ENCODE results near the gene SF3A1.

The SF3A1 gene

GRCh38 chr22:30282616-30283046, 74.1 kb downstream of the SF3A1 start:
- H3K9me2 ChIP-seq (replicated peaks; ENCODE audit: insufficient read depth, low read length): no peaks in the 10 kb centered on the region
- H3K9ac ChIP-seq (ENCODE audit: low read length): no peak overlapping the region
- H3K4me3 ChIP-seq (ENCODE audit: low read length): no peak overlapping the region
- DNase-seq: no peak
- H3K9me3 ChIP-seq (replicated peaks; ENCODE audit: insufficient read depth, low read length): no peaks in the 10 kb centered on the region
- H3K27me3 ChIP-seq (replicated peaks; ENCODE audit: insufficient read depth, low read length): peaks cover 5% of the 10 kb centered on the region
- no peaks in the 10 kb centered on the region for H4K20me1 ChIP-seq (ENCODE audit: insufficient read depth, low read length)
- H3K79me2 ChIP-seq (ENCODE audit: low read length): no peaks in the 10 kb centered on the region
- no peak overlapping the region for H3K4me2 ChIP-seq (ENCODE audit: low read depth, low read length)
- H2AFZ ChIP-seq (ENCODE audit: low read length): no peak overlapping the region
- H3F3A ChIP-seq (ENCODE audit: insufficient read depth, low read length): no peaks in the 10 kb centered on the region
- H3K27ac ChIP-seq (ENCODE audit: low read length): no peak overlapping the region
- no peak for TF ChIP-seq EZH2phosphoT487 (IDR thresholded peaks at IDR 0.05; ENCODE audit: low read length)
- TF ChIP-seq, protein P1, sequence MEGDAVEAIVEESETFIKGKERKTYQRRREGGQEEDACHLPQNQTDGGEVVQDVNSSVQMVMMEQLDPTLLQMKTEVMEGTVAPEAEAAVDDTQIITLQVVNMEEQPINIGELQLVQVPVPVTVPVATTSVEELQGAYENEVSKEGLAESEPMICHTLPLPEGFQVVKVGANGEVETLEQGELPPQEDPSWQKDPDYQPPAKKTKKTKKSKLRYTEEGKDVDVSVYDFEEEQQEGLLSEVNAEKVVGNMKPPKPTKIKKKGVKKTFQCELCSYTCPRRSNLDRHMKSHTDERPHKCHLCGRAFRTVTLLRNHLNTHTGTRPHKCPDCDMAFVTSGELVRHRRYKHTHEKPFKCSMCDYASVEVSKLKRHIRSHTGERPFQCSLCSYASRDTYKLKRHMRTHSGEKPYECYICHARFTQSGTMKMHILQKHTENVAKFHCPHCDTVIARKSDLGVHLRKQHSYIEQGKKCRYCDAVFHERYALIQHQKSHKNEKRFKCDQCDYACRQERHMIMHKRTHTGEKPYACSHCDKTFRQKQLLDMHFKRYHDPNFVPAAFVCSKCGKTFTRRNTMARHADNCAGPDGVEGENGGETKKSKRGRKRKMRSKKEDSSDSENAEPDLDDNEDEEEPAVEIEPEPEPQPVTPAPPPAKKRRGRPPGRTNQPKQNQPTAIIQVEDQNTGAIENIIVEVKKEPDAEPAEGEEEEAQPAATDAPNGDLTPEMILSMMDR (IDR thresholded peaks at IDR 0.05; ENCODE audit: low read length): no peak
- TF ChIP-seq EZH2 (optimal IDR thresholded peaks at IDR 0.05; ENCODE audit: low read depth, low read length): no peak
- H3K4me1 ChIP-seq (ENCODE audit: low read length): no peaks in the 10 kb centered on the region
- no peaks in the 10 kb centered on the region for H3K36me3 ChIP-seq (replicated peaks; ENCODE audit: insufficient read depth, low read length)
